GM12878 (cell line): ENCODE measurements around the gene PSORS1C2. TPM values are rescaled to one million over a fixed set of nuclear protein-coding genes. Genes with fewer than 3 reads are reported as not detected.

Experiments
- ATAC-seq: fragments of 200-7000 bp; cut with Tn5 transposase; 3 replicates; pipeline ENCODE4 v1.9.1; 2020; ENCODE audit warnings: mild to moderate bottlenecking, moderate library complexity
- BruUV-seq: library from RNA; stranded (reverse); fragments of 400-500 nt; replicated peaks from 2 replicates; lab custom pipeline; 2021; lab: Mats Ljungman, UMichigan
- CTCF ChIA-PET: fragments of 300-600 bp; sonication (Branson Sonifier 250); formaldehyde crosslinking; extraction: SDS; loops from one replicate; lab custom pipeline; 2021; ENCODE audit warnings: inconsistent platforms; lab: Yijun Ruan, JAX
- POLR2A ChIA-PET: fragments of 350-600 bp; formaldehyde crosslinking; extraction: SDS; loops from one replicate; lab custom pipeline; 2021; ENCODE audit warnings: inconsistent platforms; lab: Charles Lee
- RAD21 ChIA-PET: fragments of 300-600 bp; sonication (Branson Sonifier 250); formaldehyde crosslinking; loops from one replicate; lab custom pipeline; 2023; ENCODE audit warnings: antibody characterized with exemption; ENCODE audit not compliant: unreplicated experiment; lab: Charles Lee
- SMC1A ChIA-PET: fragments of 300-600 bp; sonication (Branson Sonifier 250); formaldehyde crosslinking; loops from one replicate; lab custom pipeline; 2023; ENCODE audit not compliant: unreplicated experiment, uncharacterized antibody; lab: Charles Lee
- DNase-seq: peaks from one replicate; pipeline ENCODE4 v3.0.0-alpha.2; 2011; ENCODE audit warnings: low read depth, low spot score
- FAIRE-seq: peaks from 3 replicates; lab custom pipeline; 2011; peaks lifted over from hg19 to GRCh38; lab: Jason Lieb, UNC
- H2AFZ ChIP-seq: 2 replicates; pipeline ENCODE4 v1.6.0; 2011; ENCODE audit warnings: low read depth, low read length, control low read depth; ENCODE audit not compliant: control insufficient read depth
- H3K27ac ChIP-seq: 2 replicates; pipeline ENCODE4 v1.5.1; 2011; ENCODE audit warnings: control low read depth; ENCODE audit not compliant: control insufficient read depth, insufficient read depth
- H3K27me3 ChIP-seq, 2 experiments: replicated peaks in 1 of 2; 2 replicates each; pipeline versions ENCODE4 v1.6.0 to v1.6.1; 2011; ENCODE audit warnings: low read length in 1 of 2; ENCODE audit not compliant: control insufficient read depth in 2 of 2, insufficient read depth in 2 of 2
- H3K36me3 ChIP-seq, 2 experiments: 2 replicates each; pipeline ENCODE4 v1.5.1; 2011; ENCODE audit warnings: low read length in 1 of 2; ENCODE audit not compliant: control insufficient read depth in 2 of 2, insufficient read depth in 2 of 2
- H3K4me1 ChIP-seq: 2 replicates; pipeline ENCODE4 v1.6.1; 2011; ENCODE audit warnings: mild to moderate bottlenecking, low read length, moderate library complexity, mixed read lengths; ENCODE audit not compliant: control insufficient read depth, insufficient read depth
- H3K4me2 ChIP-seq: 2 replicates; pipeline ENCODE4 v1.6.0; 2011; ENCODE audit warnings: control low read depth; ENCODE audit not compliant: control insufficient read depth, insufficient read depth
- H3K4me3 ChIP-seq: fragments of 200-600 bp; sonication (generic); 2 replicates; pipeline ENCODE4 v1.5.1; 2016
- H3K79me2 ChIP-seq: 2 replicates; pipeline ENCODE4 v1.6.0; 2011; ENCODE audit warnings: low read length; ENCODE audit not compliant: control insufficient read depth, insufficient read depth
- H3K9ac ChIP-seq: 2 replicates; pipeline ENCODE4 v1.8.0; 2011; ENCODE audit warnings: low read length, control low read depth, mixed read lengths; ENCODE audit not compliant: control insufficient read depth, insufficient read depth
- H3K9me3 ChIP-seq: replicated peaks from 3 replicates; pipeline ENCODE4 v1.5.1; 2011; ENCODE audit warnings: mild to moderate bottlenecking, low read length; ENCODE audit not compliant: control insufficient read depth, insufficient read depth
- H4K20me1 ChIP-seq: 2 replicates; pipeline ENCODE4 v1.6.0; 2011; ENCODE audit not compliant: control insufficient read depth, insufficient read depth
- EGR1 ChIP-seq, 2 experiments: IDR thresholded peaks; 1 replicate in 1 of 2; 2 replicates in 1 of 2; pipeline ENCODE4 v1.6.1; 2011 to 2012; ENCODE audit warnings: low read depth in 2 of 2, low read length in 2 of 2, borderline replicate concordance in 1 of 2, mild to moderate bottlenecking in 1 of 2, moderate library complexity in 1 of 2
- HDAC2 ChIP-seq: fragments of 200-600 bp; sonication (generic); IDR thresholded peaks from 2 replicates; pipeline ENCODE4 v1.6.1; 2017
- LARP7 ChIP-seq: fragments of 450-650 bp; IDR thresholded peaks from 2 replicates; pipeline ENCODE4 v1.6.1; 2017; ENCODE audit warnings: mild to moderate bottlenecking
- TCF12 ChIP-seq: IDR thresholded peaks from 2 replicates; pipeline ENCODE4 v1.6.1; 2011; ENCODE audit warnings: low read depth, mild to moderate bottlenecking, low read length
- ZNF207 ChIP-seq: fragments of 450-650 bp; IDR thresholded peaks from 2 replicates; pipeline ENCODE4 v1.6.1; 2014; ENCODE audit warnings: antibody characterized with exemption, mild to moderate bottlenecking, borderline replicate concordance
- ZNF24 ChIP-seq: fragments of 450-650 bp; IDR thresholded peaks from 2 replicates; pipeline ENCODE4 v1.6.1; 2017; ENCODE audit warnings: antibody characterized with exemption, mild to moderate bottlenecking
- WGBS: methylation state at CpG from one replicate; pipeline ENCODE4 v1.1.6; 2016; ENCODE audit warnings: low lambda C conversion rate; ENCODE audit not compliant: insufficient replicate concordance, insufficient coverage; ENCODE audit errors: missing lambda C conversion rate; 5-methylcytosine and 5-hydroxymethylcytosine counted together
- in situ Hi-C: fragments of 300-500 bp; cut with MboI; formaldehyde crosslinking; loops from 9 replicates; pipeline ENCODE4 v1.14.3; 2018; ENCODE audit warnings: mixed read lengths
- intact Hi-C: fragments of 100-400 bp; cut with micrococcal nuclease; formaldehyde crosslinking; loops from one replicate; pipeline ENCODE4 v1.14.2; 2022; ENCODE audit not compliant: unreplicated experiment
- polyA plus RNA-seq, 11 experiments: library from polyadenylated mRNA; depleted of rRNA in 4 of 11; unstranded in 6 of 11; stranded (reverse) in 5 of 11; fragments of >200 nt; fragmentation: Nextera tagmentation in 4 of 11; fragmentation: Illumina TruSeq in 1 of 11; extraction: Ambion mirVana in 4 of 11; extraction: Trizol in 1 of 11; gene quantifications; 1 replicate in 1 of 11; 2 replicates in 10 of 11; pipeline versions ENCODE4 v1.2.1 to v1.2.3, GENCODE V29; 2011 to 2016; ENCODE audit warnings: inconsistent platforms in 2 of 11, missing spikeins in 2 of 11, low read depth in 1 of 11
- total RNA-seq, 4 experiments: library from RNA; depleted of rRNA in 3 of 4; stranded (reverse); fragments of >200 nt in 3 of 4; fragmentation: Illumina TruSeq in 1 of 4; extraction: Trizol in 1 of 4; gene quantifications; 2 replicates each; pipeline versions ENCODE4 v1.2.1 to v1.2.3, GENCODE V29; 2013 to 2021
- TF ChIP-seq, protein P1 (sequence below): fragments of 450-650 bp; IDR thresholded peaks from 2 replicates; pipeline ENCODE4 v1.6.1; 2016; ENCODE audit warnings: mild to moderate bottlenecking

PSORS1C2 gene
- total and polyA plus RNA-seq, 10 of the 15 experiments (the other 5 are each of a cell fraction or from before 2014, with no cell fraction given) = not detected

DNA sequence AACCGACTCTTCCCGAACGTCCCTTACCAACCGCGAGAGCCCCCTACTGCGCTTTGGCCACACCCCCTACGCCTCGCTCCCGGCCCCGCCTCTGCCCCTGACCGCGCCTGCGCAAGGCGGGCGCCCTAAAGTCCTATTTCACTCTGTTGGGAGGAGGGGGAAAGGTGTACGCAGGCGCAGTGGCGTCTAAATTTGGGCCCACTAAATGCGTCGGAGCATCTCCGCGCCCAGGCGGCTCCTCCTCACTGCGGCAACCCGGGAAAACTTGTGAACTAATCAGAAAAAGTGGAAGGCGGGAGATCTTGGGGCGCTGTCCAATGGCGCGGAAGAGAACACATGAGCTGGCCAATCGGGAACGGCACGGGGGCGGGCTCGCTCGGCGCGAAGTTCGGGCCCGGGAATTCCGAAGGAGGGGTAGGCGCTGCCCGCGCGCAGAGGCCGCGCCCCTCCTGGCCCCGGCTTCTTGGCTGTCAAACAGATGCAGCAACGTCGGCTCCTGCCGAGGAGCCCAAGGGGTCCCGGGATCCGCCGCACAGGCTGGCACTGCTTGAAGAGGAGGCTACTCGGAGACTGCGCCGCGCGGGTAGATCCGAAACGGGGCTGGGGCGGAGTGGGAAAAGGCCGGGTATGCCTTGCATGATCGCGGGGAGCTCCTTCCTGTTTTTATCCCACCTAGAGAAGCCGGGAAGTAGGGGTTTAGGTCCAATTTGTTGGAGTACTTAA is 19.4 kb upstream of the PSORS1C2 start, which contains the start of gene TCF19 (continued):
- peak; percentile 57; the same call in 1 of the 2 replicates for TF ChIP-seq ZNF207
- TF ChIP-seq ZNF24 = no peak
- 0 out of 2 replicates have a peak, but pooled peaks have one; percentile 29 for TF ChIP-seq LARP7
- peak in 1 of 2 experiments; percentile 85; a peak in 2 of 3 replicates for TF ChIP-seq EGR1 (IDR thresholded peaks at IDR 0.05; ENCODE audit: borderline replicate concordance in 1 of 2, low read depth in 2 of 2, low read length in 2 of 2)
- TF ChIP-seq TCF12 = no peak

DNA sequence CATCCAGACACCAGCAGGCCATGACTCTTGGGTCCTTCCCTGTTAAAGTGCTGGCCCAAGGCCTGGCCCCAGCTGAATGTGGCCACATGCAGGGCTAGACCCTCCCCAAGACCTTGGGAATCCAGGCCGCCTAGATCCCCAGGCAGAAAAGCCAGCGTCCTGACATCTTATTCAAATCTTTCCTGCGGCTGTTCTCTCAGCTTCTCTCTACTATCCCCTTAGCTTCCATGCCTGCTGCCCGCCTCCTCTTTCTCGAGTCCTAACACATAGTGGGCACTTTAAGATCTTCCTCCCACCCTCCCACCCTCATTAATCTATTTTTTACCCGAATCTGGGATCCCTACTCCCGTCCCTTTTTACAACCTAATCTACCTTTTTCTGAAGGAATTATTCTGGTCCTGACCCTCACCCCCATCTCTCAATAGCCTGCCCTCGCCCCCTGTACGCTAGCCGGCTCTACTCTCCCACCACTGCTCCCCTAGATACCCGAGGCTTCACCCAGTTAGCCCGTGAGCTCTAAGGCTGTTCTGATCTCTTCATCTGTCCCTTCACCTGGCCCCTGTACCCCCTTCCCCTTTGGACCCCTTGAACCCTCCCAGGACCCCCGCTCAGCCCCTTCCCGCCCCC is 18.8 kb upstream of the PSORS1C2 start, which contains the start of gene CCHCR1:
TSS of gene CCHCR1 (minus strand) at position 290 of the 627 bp plus-strand sequence. CDS start at position 88, 202 bp downstream.
- intact Hi-C loops = loop anchor here (2.0 kb wide), 1 partner anchor 35 kb away; no protein-coding TSS in a partner anchor
- no peaks in the 10 kb centered on the region; the same call in 1 of the 2 replicates for H4K20me1 ChIP-seq
- peaks cover 6 to 9% of the 10 kb centered on the region in 2 experiments for H3K36me3 ChIP-seq
- H3K9ac ChIP-seq = peak within 1 kb of the TSS; percentile 84
- CTCF ChIA-PET = interaction anchor here (0.7 to 2.9 kb wide), 7 partner anchors 18 to 241 kb away, joined by 3 to 17 read pairs (median 7); partner anchors contain the start of gene PSORS1C2
- TF ChIP-seq HDAC2 = no peak
- TF ChIP-seq, protein P1, sequence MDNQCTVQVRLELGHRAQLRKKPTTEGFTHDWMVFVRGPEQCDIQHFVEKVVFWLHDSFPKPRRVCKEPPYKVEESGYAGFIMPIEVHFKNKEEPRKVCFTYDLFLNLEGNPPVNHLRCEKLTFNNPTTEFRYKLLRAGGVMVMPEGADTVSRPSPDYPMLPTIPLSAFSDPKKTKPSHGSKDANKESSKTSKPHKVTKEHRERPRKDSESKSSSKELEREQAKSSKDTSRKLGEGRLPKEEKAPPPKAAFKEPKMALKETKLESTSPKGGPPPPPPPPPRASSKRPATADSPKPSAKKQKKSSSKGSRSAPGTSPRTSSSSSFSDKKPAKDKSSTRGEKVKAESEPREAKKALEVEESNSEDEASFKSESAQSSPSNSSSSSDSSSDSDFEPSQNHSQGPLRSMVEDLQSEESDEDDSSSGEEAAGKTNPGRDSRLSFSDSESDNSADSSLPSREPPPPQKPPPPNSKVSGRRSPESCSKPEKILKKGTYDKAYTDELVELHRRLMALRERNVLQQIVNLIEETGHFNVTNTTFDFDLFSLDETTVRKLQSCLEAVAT = 0 out of 2 replicates have a peak, but pooled peaks have one; percentile 18
- TF ChIP-seq, all 136 proteins: peak for 1
- FAIRE-seq (no peak), DNase-seq (no peak), ATAC-seq (peak; percentile 55)
- WGBS = 7% methylated on average over 10 of the region's 14 CpGs
- H3K4me3 ChIP-seq = peak within 1 kb of the TSS; percentile 90
- RAD21 ChIA-PET = interaction anchor here (0.5 to 2.0 kb wide), 7 partner anchors 20 to 413 kb away, joined by 3 to 10 read pairs (median 4); partner anchors contain the start of gene VARS2
- no TSS peak for BruUV-seq
- no peaks in the 10 kb centered on the region for H3K9me3 ChIP-seq
- peak within 1 kb of the TSS; percentile 77 for H3K4me2 ChIP-seq
- POLR2A ChIA-PET = interaction anchor here (0.6 to 1.8 kb wide), 5 partner anchors 8 to 804 kb away, joined by 3 to 5 read pairs (median 5); no protein-coding TSS in a partner anchor
- peaks cover 37% of the 10 kb centered on the region for H3K79me2 ChIP-seq
- peak within 1 kb of the TSS; percentile 80 for H2AFZ ChIP-seq
- in situ Hi-C loops = no loop called here
- H3K4me1 ChIP-seq = peaks cover 5% of the 10 kb centered on the region
- SMC1A ChIA-PET = interaction anchor here (0.7 to 4.2 kb wide), 5 partner anchors 10 to 39 kb away, joined by 3 to 21 read pairs (median 12); no protein-coding TSS in a partner anchor
- H3K27me3 ChIP-seq = no peaks in the 10 kb centered on the region
- H3K27ac ChIP-seq = peak within 1 kb of the TSS; percentile 67
